Astrocyte (in vitro differentiated cells and primary cell): ENCODE results near the gene MAD2L1BP. TPM values are rescaled to one million over a fixed set of nuclear protein-coding genes. Genes with fewer than 3 reads are reported as not detected.

ENCODE experiments used
- DNase-seq: peaks from one replicate; pipeline ENCODE4 v3.0.0-alpha.2; 2010; ENCODE audit warnings: low read depth
- FAIRE-seq: peaks from 2 replicates; lab custom pipeline; 2011; peaks lifted over from hg19 to GRCh38; lab: Jason Lieb, UNC
- H2AFZ ChIP-seq: 2 replicates; pipeline ENCODE4 v1.6.0; 2012; ENCODE audit warnings: low read depth, low read length, inconsistent platforms
- H3K27ac ChIP-seq: 2 replicates; pipeline ENCODE4 v1.5.1; 2011; ENCODE audit warnings: low read depth, low read length, inconsistent platforms
- H3K27me3 ChIP-seq: 2 replicates; pipeline ENCODE4 v1.6.0; 2011; ENCODE audit warnings: low read length, inconsistent platforms; ENCODE audit not compliant: insufficient read depth
- H3K36me3 ChIP-seq: 2 replicates; pipeline ENCODE4 v1.5.1; 2011; ENCODE audit warnings: low read length, inconsistent platforms; ENCODE audit not compliant: insufficient read depth
- H3K4me1 ChIP-seq: 2 replicates; pipeline ENCODE4 v1.5.1; 2011; ENCODE audit warnings: low read length, inconsistent platforms; ENCODE audit not compliant: insufficient read depth
- H3K4me2 ChIP-seq: 2 replicates; pipeline ENCODE4 v1.6.0; 2012; ENCODE audit warnings: low read length, inconsistent platforms
- H3K4me3 ChIP-seq: 2 replicates; pipeline ENCODE4 v1.5.1; 2011; ENCODE audit warnings: low read depth, mild to moderate bottlenecking, low read length, inconsistent platforms; ENCODE audit not compliant: insufficient read depth
- H3K79me2 ChIP-seq: 2 replicates; pipeline ENCODE4 v1.6.0; 2012; ENCODE audit warnings: mild to moderate bottlenecking, low read length, inconsistent platforms; ENCODE audit not compliant: insufficient read depth
- H3K9ac ChIP-seq: 2 replicates; pipeline ENCODE4 v1.6.0; 2012; ENCODE audit warnings: mild to moderate bottlenecking, low read length, inconsistent platforms
- H3K9me3 ChIP-seq: 2 replicates; pipeline ENCODE4 v1.5.1; 2012; ENCODE audit warnings: low read depth, mild to moderate bottlenecking, low read length, inconsistent platforms; ENCODE audit not compliant: insufficient read depth
- H4K20me1 ChIP-seq: 2 replicates; pipeline ENCODE4 v1.6.0; 2012; ENCODE audit warnings: low read length, inconsistent platforms; ENCODE audit not compliant: insufficient read depth
- H3K27ac Mint-ChIP-seq: one replicate; pipeline ENCODE4 v1.8.0; 2021; ENCODE audit warnings: mild to moderate bottlenecking, mixed read lengths; ENCODE audit not compliant: unreplicated experiment
- H3K27me3 Mint-ChIP-seq: one replicate; pipeline ENCODE4 v1.8.0; 2021; ENCODE audit warnings: low read depth, mixed read lengths; ENCODE audit not compliant: unreplicated experiment
- H3K36me3 Mint-ChIP-seq: one replicate; pipeline ENCODE4 v1.8.0; 2021; ENCODE audit warnings: low read depth, mixed read lengths; ENCODE audit not compliant: unreplicated experiment
- H3K4me1 Mint-ChIP-seq: one replicate; pipeline ENCODE4 v1.8.0; 2021; ENCODE audit warnings: low read depth, mixed read lengths; ENCODE audit not compliant: unreplicated experiment
- H3K4me3 Mint-ChIP-seq: one replicate; pipeline ENCODE4 v1.8.0; 2021; ENCODE audit warnings: mild to moderate bottlenecking, moderate library complexity, mixed read lengths; ENCODE audit not compliant: unreplicated experiment
- H3K9me3 Mint-ChIP-seq: one replicate; pipeline ENCODE4 v1.8.0; 2021; ENCODE audit warnings: mild to moderate bottlenecking, mixed read lengths; ENCODE audit not compliant: unreplicated experiment
- EZH2 ChIP-seq: IDR thresholded peaks from 2 replicates; pipeline ENCODE4 v1.6.1; 2012; ENCODE audit warnings: mild to moderate bottlenecking, low read length, inconsistent platforms; ENCODE audit not compliant: insufficient read depth
- total RNA-seq: library from RNA; stranded (reverse); gene quantifications from 2 replicates; pipeline ENCODE4 v1.2.1, GENCODE V29; 2021
- TF ChIP-seq, protein P1 (sequence below): IDR thresholded peaks from 2 replicates; pipeline ENCODE4 v1.5.1; 2011; ENCODE audit warnings: low read depth, mild to moderate bottlenecking, inconsistent platforms, low read length, moderate library complexity; ENCODE audit not compliant: insufficient read depth

MAD2L1BP gene
- total RNA-seq, 1 donor from 2014 or later: 32.2 TPM

DNA sequence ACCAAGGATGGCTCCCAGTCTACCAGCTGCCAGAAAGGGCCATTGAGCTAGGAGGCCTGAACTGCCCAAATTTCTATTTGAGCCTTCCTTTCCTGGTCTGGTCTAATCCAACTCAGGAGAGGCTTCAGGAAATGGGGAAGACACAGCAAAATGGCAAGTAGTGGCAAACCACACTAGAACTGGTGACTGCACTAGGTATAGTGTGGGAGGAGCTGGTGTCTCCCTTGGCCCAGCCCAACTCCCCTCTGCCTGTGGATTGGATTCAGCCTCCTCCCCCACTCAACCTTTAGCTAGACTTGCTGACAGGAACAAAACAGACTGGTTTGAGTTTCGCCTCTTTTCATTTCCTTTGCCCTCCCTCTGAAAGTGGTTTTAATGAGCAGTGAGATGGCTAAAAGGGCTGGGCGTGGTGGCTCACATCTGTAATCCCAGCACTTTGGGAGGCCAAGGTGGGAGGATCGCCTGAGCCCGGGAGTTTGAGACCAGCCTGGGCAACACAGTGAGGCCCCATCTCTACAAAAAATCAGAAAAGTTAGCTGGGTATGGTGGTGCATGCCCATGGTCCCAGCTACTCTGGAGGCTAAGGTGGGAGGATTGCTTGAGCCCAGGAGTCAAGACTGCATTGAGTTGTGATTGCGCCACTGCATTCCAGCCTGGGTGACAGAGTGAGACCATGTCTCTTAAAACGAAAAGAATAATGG, 34.4 kb downstream of the MAD2L1BP start:
- no peak for TF ChIP-seq EZH2
- TF ChIP-seq, protein P1, sequence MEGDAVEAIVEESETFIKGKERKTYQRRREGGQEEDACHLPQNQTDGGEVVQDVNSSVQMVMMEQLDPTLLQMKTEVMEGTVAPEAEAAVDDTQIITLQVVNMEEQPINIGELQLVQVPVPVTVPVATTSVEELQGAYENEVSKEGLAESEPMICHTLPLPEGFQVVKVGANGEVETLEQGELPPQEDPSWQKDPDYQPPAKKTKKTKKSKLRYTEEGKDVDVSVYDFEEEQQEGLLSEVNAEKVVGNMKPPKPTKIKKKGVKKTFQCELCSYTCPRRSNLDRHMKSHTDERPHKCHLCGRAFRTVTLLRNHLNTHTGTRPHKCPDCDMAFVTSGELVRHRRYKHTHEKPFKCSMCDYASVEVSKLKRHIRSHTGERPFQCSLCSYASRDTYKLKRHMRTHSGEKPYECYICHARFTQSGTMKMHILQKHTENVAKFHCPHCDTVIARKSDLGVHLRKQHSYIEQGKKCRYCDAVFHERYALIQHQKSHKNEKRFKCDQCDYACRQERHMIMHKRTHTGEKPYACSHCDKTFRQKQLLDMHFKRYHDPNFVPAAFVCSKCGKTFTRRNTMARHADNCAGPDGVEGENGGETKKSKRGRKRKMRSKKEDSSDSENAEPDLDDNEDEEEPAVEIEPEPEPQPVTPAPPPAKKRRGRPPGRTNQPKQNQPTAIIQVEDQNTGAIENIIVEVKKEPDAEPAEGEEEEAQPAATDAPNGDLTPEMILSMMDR: no peak
- no peak for DNase-seq
- no peak overlapping the region for H2AFZ ChIP-seq
- no peaks in the 10 kb centered on the region for H3K79me2 ChIP-seq
- FAIRE-seq: no peak
- H3K4me2 ChIP-seq: no peak overlapping the region
- no peak overlapping the region for H3K4me3 ChIP-seq
- Mint-ChIP-seq H3K4me1 (peaks cover 27% of the 10 kb centered on the region), H3K9me3 (no peaks in the 10 kb centered on the region), H3K27ac (no peak overlapping the region), H3K27me3 (no peaks in the 10 kb centered on the region), H3K4me3 (peak overlapping the region; percentile 34), H3K36me3 (peaks cover 14% of the 10 kb centered on the region)
- no peaks in the 10 kb centered on the region for H3K27me3 ChIP-seq
- peaks cover 11% of the 10 kb centered on the region for H4K20me1 ChIP-seq
- H3K9ac ChIP-seq: no peak overlapping the region
- peaks cover 16% of the 10 kb centered on the region for H3K4me1 ChIP-seq
- peaks cover 9% of the 10 kb centered on the region for H3K36me3 ChIP-seq
- H3K9me3 ChIP-seq: no peaks in the 10 kb centered on the region
- no peak overlapping the region for H3K27ac ChIP-seq

DNA sequence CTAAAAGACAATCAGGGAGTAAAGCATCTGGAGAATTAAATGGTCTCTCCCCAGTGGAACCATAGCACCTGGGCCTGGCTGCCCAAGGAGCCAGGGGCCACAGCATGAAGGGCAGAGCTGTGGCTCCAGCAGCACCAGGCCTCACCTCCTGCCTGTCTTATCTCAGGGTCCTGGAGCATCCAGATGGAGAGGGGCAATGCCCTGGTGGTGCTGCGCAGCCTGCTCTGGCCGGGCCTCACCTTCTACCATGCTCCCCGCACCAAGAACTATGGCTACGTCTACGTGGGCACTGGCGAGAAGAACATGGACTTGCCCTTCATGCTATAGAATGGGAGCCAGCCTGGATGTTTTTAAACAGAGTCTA, 35.0 kb downstream of the MAD2L1BP start:
- peaks cover 11% of the 10 kb centered on the region for H4K20me1 ChIP-seq
- no peaks in the 10 kb centered on the region for H3K9me3 ChIP-seq
- peaks cover 15% of the 10 kb centered on the region for H3K36me3 Mint-ChIP-seq
- TF ChIP-seq EZH2: no peak
- TF ChIP-seq, protein P1: no peak
- FAIRE-seq: no peak
- H3K27ac Mint-ChIP-seq: no peak overlapping the region
- no peaks in the 10 kb centered on the region for H3K27me3 ChIP-seq
- no peaks in the 10 kb centered on the region for H3K79me2 ChIP-seq
- no peak for DNase-seq
- H3K4me3 ChIP-seq: no peak overlapping the region
- no peak overlapping the region for H3K9ac ChIP-seq
- peaks cover 16% of the 10 kb centered on the region for H3K4me1 ChIP-seq
- no peak overlapping the region for H3K4me3 Mint-ChIP-seq
- H3K27ac ChIP-seq: no peak overlapping the region
- H3K9me3 Mint-ChIP-seq: no peaks in the 10 kb centered on the region
- peaks cover 27% of the 10 kb centered on the region for H3K4me1 Mint-ChIP-seq
- H3K4me2 ChIP-seq: no peak overlapping the region
- H3K27me3 Mint-ChIP-seq: no peaks in the 10 kb centered on the region
- peaks cover 9% of the 10 kb centered on the region for H3K36me3 ChIP-seq
- no peak overlapping the region for H2AFZ ChIP-seq

DNA sequence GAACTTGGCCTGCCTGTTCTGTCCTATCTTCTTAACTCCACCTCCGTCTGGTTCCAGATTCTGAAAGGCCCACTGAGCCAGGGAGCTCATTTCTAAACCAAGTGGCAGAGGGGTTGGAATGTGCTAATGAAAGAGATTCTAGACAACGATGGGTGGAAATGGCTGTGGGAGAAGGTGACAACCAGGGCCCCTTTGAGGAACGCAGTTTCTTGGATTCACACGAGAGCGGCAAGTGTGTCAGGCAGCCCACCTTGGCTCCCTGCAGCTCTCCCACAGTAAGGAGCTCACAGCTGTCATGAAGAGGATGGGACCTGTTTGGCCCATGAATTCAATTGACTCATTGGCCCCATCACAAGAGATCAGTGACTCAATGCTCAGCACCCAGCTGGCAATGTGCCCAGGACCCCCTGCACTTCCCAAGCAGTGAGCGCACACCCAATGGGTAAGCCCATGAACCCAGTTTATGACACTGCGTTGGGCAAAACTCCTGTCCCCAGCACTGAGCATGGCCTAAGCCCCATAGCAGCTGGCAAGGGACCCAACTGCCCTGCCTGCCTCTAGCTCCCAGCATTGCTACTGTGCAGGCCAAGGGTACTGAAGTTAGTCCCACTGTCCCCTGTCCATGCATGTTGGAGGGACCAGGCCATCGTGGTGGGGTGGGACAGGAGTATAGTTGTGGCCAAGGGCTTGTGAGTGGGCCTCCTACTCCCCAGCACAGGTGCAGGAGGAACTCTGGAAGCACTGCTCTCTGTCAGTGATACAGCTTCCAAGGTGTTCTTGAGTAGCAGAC, 35.6 kb downstream of the MAD2L1BP start:
- Histone ChIP-seq H3K9me3 (no peaks in the 10 kb centered on the region), H3K4me1 (peaks cover 16% of the 10 kb centered on the region), H3K4me2 (no peak overlapping the region), H3K27me3 (no peaks in the 10 kb centered on the region), H3K27ac (no peak overlapping the region), H3K4me3 (no peak overlapping the region), H2AFZ (no peak overlapping the region), H4K20me1 (peaks cover 11% of the 10 kb centered on the region), H3K9ac (no peak overlapping the region), H3K79me2 (no peaks in the 10 kb centered on the region), H3K36me3 (peaks cover 13% of the 10 kb centered on the region)
- FAIRE-seq (no peak), DNase-seq (no peak)
- Mint-ChIP-seq H3K4me3 (no peak overlapping the region), H3K27ac (no peak overlapping the region), H3K27me3 (no peaks in the 10 kb centered on the region), H3K9me3 (no peaks in the 10 kb centered on the region), H3K36me3 (peaks cover 18% of the 10 kb centered on the region), H3K4me1 (peaks cover 27% of the 10 kb centered on the region)
- no peak for TF ChIP-seq EZH2
- TF ChIP-seq, protein P1: no peak
